ENCODE measurements around the gene COL4A4.

GRCh38 chr2:227153758-227154486 lies 10.1 kb downstream of the COL4A4 start:
- no peak for TF ChIP-seq CTCF (IDR thresholded peaks at IDR 0.05)
- no peak for TF ChIP-seq POLR2A (IDR thresholded peaks at IDR 0.05)

Measured in Peyer's patch (tissue), 4 donors.